Ishikawa (cell line): ENCODE results near the gene PLXNC1.

Source experiments
- EP300 ChIP-seq: IDR thresholded peaks from 2 replicates; pipeline ENCODE4 v1.6.1; 2012; ENCODE audit warnings: borderline replicate concordance
- MAX ChIP-seq: IDR thresholded peaks from 2 replicates; pipeline ENCODE4 v1.6.1; 2012
- NFIC ChIP-seq: IDR thresholded peaks from 2 replicates; pipeline ENCODE4 v1.6.1; 2012
- REST ChIP-seq: IDR thresholded peaks from 2 replicates; pipeline ENCODE4 v1.6.1; 2012; ENCODE audit warnings: low read depth, mild to moderate bottlenecking
- TAF1 ChIP-seq: IDR thresholded peaks from 2 replicates; pipeline ENCODE4 v1.6.1; 2012; ENCODE audit warnings: low read depth, mild to moderate bottlenecking
- TCF12 ChIP-seq: IDR thresholded peaks from 2 replicates; pipeline ENCODE4 v1.6.1; 2012; ENCODE audit warnings: low read depth

GRCh38 chr12:94240171-94240570 lies 91.8 kb downstream of the PLXNC1 start:
- no peak for TF ChIP-seq TCF12
- TF ChIP-seq NFIC = no peak
- no peak for TF ChIP-seq EP300
- no peak for TF ChIP-seq MAX
- TF ChIP-seq REST = no peak
- no peak for TF ChIP-seq TAF1
